Endothelial cell of umbilical vein (primary cell): ENCODE data around the gene C4A. TPM values are rescaled to one million over a fixed set of nuclear protein-coding genes. Genes with fewer than 3 reads are reported as not detected.

Experiments used
- BruUV-seq: library from RNA; stranded (reverse); fragments of 400-500 nt; replicated peaks from 2 replicates; lab custom pipeline; 2021; lab: Mats Ljungman, UMichigan
- CTCF ChIA-PET: fragments of 300-600, 350-600 bp; sonication (Branson Sonifier 250); formaldehyde crosslinking; loops from one replicate; lab custom pipeline; 2021; ENCODE audit warnings: antibody characterized with exemption, inconsistent platforms; lab: Charles Lee
- POLR2A ChIA-PET: fragments of 300-600, 350-600 bp; sonication (Branson Sonifier 250); formaldehyde crosslinking; loops from one replicate; lab custom pipeline; 2021; ENCODE audit warnings: antibody characterized with exemption, inconsistent platforms; lab: Charles Lee
- DNase-seq: peaks from one replicate; pipeline ENCODE4 v3.0.0-alpha.2; 2011; ENCODE audit warnings: low read depth, low spot score
- FAIRE-seq: peaks from 2 replicates; lab custom pipeline; 2011; peaks lifted over from hg19 to GRCh38; lab: Jason Lieb, UNC
- H2AFZ ChIP-seq: 2 replicates; pipeline ENCODE4 v1.6.0; 2012; ENCODE audit warnings: low read depth, low read length, control low read depth, inconsistent platforms
- H3K27ac ChIP-seq: 2 replicates; pipeline ENCODE4 v1.5.1; 2011; ENCODE audit warnings: low read depth, mild to moderate bottlenecking, control low read depth, low read length, moderate library complexity; ENCODE audit not compliant: insufficient read depth
- H3K27me3 ChIP-seq, 2 experiments: 2 replicates each; pipeline versions ENCODE4 v1.6.0 to v1.6.1; 2011; ENCODE audit warnings: low read length in 2 of 2, mixed read lengths in 1 of 2; ENCODE audit not compliant: control insufficient read depth in 2 of 2, insufficient read depth in 2 of 2
- H3K36me3 ChIP-seq, 2 experiments: 2 replicates in 1 of 2; 3 replicates in 1 of 2; pipeline ENCODE4 v1.5.1; 2011; ENCODE audit warnings: low read length in 2 of 2, mild to moderate bottlenecking in 1 of 2, moderate library complexity in 1 of 2; ENCODE audit not compliant: control insufficient read depth in 2 of 2, insufficient read depth in 2 of 2; ENCODE audit errors: extremely low read depth in 1 of 2
- H3K4me1 ChIP-seq: 3 replicates; pipeline ENCODE4 v1.5.1; 2011; ENCODE audit warnings: mild to moderate bottlenecking, low read length; ENCODE audit not compliant: control insufficient read depth, insufficient read depth; ENCODE audit errors: extremely low read depth
- H3K4me2 ChIP-seq: 2 replicates; pipeline ENCODE4 v1.6.1; 2011; ENCODE audit warnings: low read length, control low read depth, mixed read lengths; ENCODE audit not compliant: insufficient read depth
- H3K4me3 ChIP-seq, 3 experiments: fragments of 200-600 bp in 1 of 3; sonication (generic), shearing (Covaris generic) in 1 of 3; replicated peaks in 1 of 3; 2 replicates each; pipeline ENCODE4 v1.5.1; 2011 to 2016; ENCODE audit warnings: control low read depth in 3 of 3, low read length in 3 of 3, mild to moderate bottlenecking in 2 of 3, inconsistent platforms in 1 of 3, low read depth in 1 of 3, moderate library complexity in 1 of 3; ENCODE audit not compliant: insufficient read depth in 1 of 3
- H3K79me2 ChIP-seq: 2 replicates; pipeline ENCODE4 v1.6.0; 2012; ENCODE audit warnings: low read length, inconsistent platforms; ENCODE audit not compliant: control insufficient read depth, insufficient read depth
- H3K9ac ChIP-seq: replicated peaks from 2 replicates; pipeline ENCODE3; 2011; ENCODE audit warnings: low read length, control low read depth; ENCODE audit not compliant: insufficient read depth; ENCODE audit errors: extremely low read depth
- H3K9me1 ChIP-seq: replicated peaks from 3 replicates; pipeline ENCODE4 v1.6.0; 2011; ENCODE audit warnings: mild to moderate bottlenecking, low read length; ENCODE audit not compliant: control insufficient read depth, insufficient read depth; ENCODE audit errors: extremely low read depth
- H3K9me3 ChIP-seq: replicated peaks from 2 replicates; pipeline ENCODE4 v1.5.1; 2012; ENCODE audit warnings: low read length, inconsistent platforms; ENCODE audit not compliant: control insufficient read depth, insufficient read depth
- H4K20me1 ChIP-seq: replicated peaks from 2 replicates; pipeline ENCODE3; 2011; ENCODE audit warnings: mild to moderate bottlenecking, low read length; ENCODE audit not compliant: control insufficient read depth, insufficient read depth; ENCODE audit errors: extremely low read depth
- CTCF ChIP-seq, 2 donors: IDR thresholded peaks; 1 replicate in 1 of 2; 2 replicates in 1 of 2; pipeline ENCODE4 v1.5.1; 2011; ENCODE audit warnings: low read length in 2 of 2, mild to moderate bottlenecking in 2 of 2, moderate library complexity in 2 of 2, control low read depth in 1 of 2, inconsistent platforms in 1 of 2, low read depth in 1 of 2; ENCODE audit not compliant: insufficient read depth in 1 of 2; ENCODE audit errors: extremely low read depth in 1 of 2
- EZH2 ChIP-seq: IDR thresholded peaks from 2 replicates; pipeline ENCODE4 v1.6.1; 2012; ENCODE audit warnings: borderline replicate concordance, low read depth, mild to moderate bottlenecking, moderate library complexity, low read length, inconsistent platforms; ENCODE audit not compliant: severe bottlenecking
- FOS ChIP-seq: IDR thresholded peaks from 2 replicates; pipeline ENCODE4 v1.6.1; 2011; ENCODE audit warnings: mild to moderate bottlenecking, low read length, moderate library complexity, borderline replicate concordance; ENCODE audit not compliant: insufficient read depth
- GATA2 ChIP-seq: IDR thresholded peaks from 2 replicates; pipeline ENCODE4 v1.7.0; 2011; ENCODE audit warnings: low read depth, mild to moderate bottlenecking, moderate library complexity, mixed read lengths, low read length; ENCODE audit not compliant: insufficient read length, insufficient read depth
- JUN ChIP-seq: IDR thresholded peaks from 2 replicates; pipeline ENCODE4 v1.6.1; 2011; ENCODE audit warnings: borderline replicate concordance, low read depth; ENCODE audit not compliant: insufficient read length, insufficient read depth
- MAX ChIP-seq: IDR thresholded peaks from 2 replicates; pipeline ENCODE4 v1.6.1; 2011; ENCODE audit not compliant: insufficient read depth, insufficient read length
- MYC ChIP-seq: IDR thresholded peaks from one replicate; pipeline ENCODE4 v1.6.1; 2011; ENCODE audit warnings: mild to moderate bottlenecking, low read depth, low read length
- POLR2A ChIP-seq: IDR thresholded peaks from 2 replicates; pipeline ENCODE4 v1.6.1; 2012; ENCODE audit warnings: low read depth, mild to moderate bottlenecking, control low read depth, low read length
- POLR2AphosphoS5 ChIP-seq: IDR thresholded peaks from 2 replicates; pipeline ENCODE4 v1.6.1; 2012; ENCODE audit warnings: low read depth, mild to moderate bottlenecking, control low read depth, low read length, moderate library complexity; ENCODE audit not compliant: insufficient read depth
- dilution Hi-C: fragments of 300-500 bp; cut with MboI; formaldehyde crosslinking; loops from one replicate; pipeline ENCODE4 v1.15.0; 2019; ENCODE audit warnings: low sequenced_read_pairs; ENCODE audit not compliant: extremely low pct_ligation_motif_present
- intact Hi-C: fragments of 100-400 bp; cut with micrococcal nuclease; formaldehyde crosslinking; loops from one replicate; pipeline ENCODE4 v1.10.0; 2022
- polyA plus RNA-seq, 4 experiments: library from polyadenylated mRNA; depleted of rRNA in 3 of 4; stranded (reverse) in 3 of 4; unstranded in 1 of 4; fragments of >200 nt; gene quantifications; 2 replicates each; pipeline versions ENCODE4 v1.2.1 to v1.2.3, GENCODE V29; 2011 to 2012; ENCODE audit warnings: missing spikeins in 1 of 4
- total RNA-seq: library from RNA; stranded (reverse); gene quantifications from 2 replicates; pipeline ENCODE4 v1.2.3, GENCODE V29; 2021

The C4A gene
- total and polyA plus RNA-seq, 2 donors (not counting 3 experiments of a cell fraction or from before 2014, with no cell fraction given): 5.2 to 5.7 TPM

- ChIA-PET POLR2A (interaction anchor here (0.6 kb wide), 1 partner anchor 253 kb away, joined by 4 read pairs; no protein-coding TSS in a partner anchor), CTCF (interaction anchor here (1.2 kb wide), 1 partner anchor 61 kb away, joined by 4 read pairs; no protein-coding TSS in a partner anchor)
- Histone ChIP-seq H3K79me2 (peaks cover 25% of the 10 kb centered on the region), H3K9me1 (no peaks in the 10 kb centered on the region), H3K9me3 (no peaks in the 10 kb centered on the region), H3K4me1 (peaks cover 17% of the 10 kb centered on the region), H3K27me3 (no peaks in the 10 kb centered on the region), H3K4me2 (peak within 1 kb of the TSS; percentile 77), H2AFZ (peak within 1 kb of the TSS; percentile 76), H3K36me3 (peaks cover 12 to 45% of the 10 kb centered on the region in 2 experiments), H3K4me3 (peak within 1 kb of the TSS; percentile 66 to 84 (median 70)), H3K9ac (peak within 1 kb of the TSS; percentile 87), H4K20me1 (no peaks in the 10 kb centered on the region), H3K27ac (peak within 1 kb of the TSS; percentile 75)
- intact Hi-C loops (loop anchor here (1.0 to 10.0 kb wide), 4 partner anchors 13 to 218 kb away; partner anchors contain the start of genes AGPAT1, DXO and RNF5), dilution Hi-C loops (no loop called here)
- DNase-seq (peak; percentile 98), FAIRE-seq (peak; percentile 99)
- TF ChIP-seq MAX: peak; percentile 53
- no peak for TF ChIP-seq CTCF (IDR thresholded peaks at IDR 0.05; ENCODE audit: extremely low read depth in 1 of 2, insufficient read depth in 1 of 2, low read depth in 1 of 2, low read length in 2 of 2)
- no peak for TF ChIP-seq FOS
- no peak for TF ChIP-seq EZH2
- TF ChIP-seq POLR2AphosphoS5: peak; percentile 96
- no peak for TF ChIP-seq GATA2
- TF ChIP-seq JUN: no peak
- peak; percentile 6 for TF ChIP-seq MYC
- peak; percentile 93 for TF ChIP-seq POLR2A
- TSS peak; percentile 67 for BruUV-seq
Measured at GRCh38 chr6:31958741-31959739, 22.8 kb upstream of the C4A start, which contains the start of the genes NELFE and SKIC2. Gene NELFE (minus strand): TSS chr6:31958971. CDS start chr6:31958446, 525 bp downstream. Gene SKIC2 (plus strand): TSS chr6:31959175. CDS start chr6:31959193, 18 bp downstream.
